C4-2B (cell line): ENCODE measurements around the gene LYPD6.

Source experiments
- CTCF ChIP-seq: fragments of 450-650 bp; conservative IDR thresholded peaks from 2 replicates; pipeline ENCODE4 v1.5.1; 2017; ENCODE audit warnings: mild to moderate bottlenecking
- ZFX ChIP-seq: fragments of 450-650 bp; IDR thresholded peaks from 2 replicates; pipeline ENCODE4 v1.6.1; 2017

- TF ChIP-seq CTCF (no peak), ZFX (no peak)
Observed at GRCh38 chr2:149442346-149442745, 112.0 kb downstream of the LYPD6 start.
